NT2/D1 (cell line): Measurements from ENCODE around the gene SGIP1.

Experiments used
- SUZ12 ChIP-seq: IDR thresholded peaks from 2 replicates; pipeline ENCODE4 v1.6.1; 2011; ENCODE audit not compliant: insufficient read length, insufficient read depth; ENCODE audit errors: extremely low read depth
- YY1 ChIP-seq: IDR thresholded peaks from 2 replicates; pipeline ENCODE4 v1.6.1; 2011; ENCODE audit not compliant: insufficient read length, insufficient read depth

GRCh38 chr1:66502086-66502485 lies 31.9 kb upstream of the SGIP1 start:
- no peak for TF ChIP-seq YY1
- TF ChIP-seq SUZ12 = no peak
